Measurements from ENCODE around the gene OSTM1.

DNA sequence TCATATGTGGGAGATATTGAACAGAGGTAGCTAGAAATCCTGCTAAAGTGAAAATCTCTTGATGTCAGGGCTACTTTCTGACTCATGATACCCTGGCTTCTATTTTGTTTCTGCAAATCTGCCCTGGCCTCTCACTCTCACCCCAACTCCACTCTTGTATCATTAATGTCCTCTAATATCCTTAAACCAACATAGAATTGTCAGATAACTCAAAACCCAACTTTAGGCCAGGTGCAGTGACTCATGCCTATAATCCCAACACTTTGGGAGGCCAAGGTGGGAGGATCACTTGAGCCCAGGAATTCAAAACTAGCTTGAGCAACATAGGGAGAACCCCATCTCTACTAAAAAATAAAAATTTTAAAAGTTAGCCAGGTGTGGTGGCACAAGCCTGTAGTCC is 33.8 kb upstream of the OSTM1 start:
- TF ChIP-seq, protein P1, sequence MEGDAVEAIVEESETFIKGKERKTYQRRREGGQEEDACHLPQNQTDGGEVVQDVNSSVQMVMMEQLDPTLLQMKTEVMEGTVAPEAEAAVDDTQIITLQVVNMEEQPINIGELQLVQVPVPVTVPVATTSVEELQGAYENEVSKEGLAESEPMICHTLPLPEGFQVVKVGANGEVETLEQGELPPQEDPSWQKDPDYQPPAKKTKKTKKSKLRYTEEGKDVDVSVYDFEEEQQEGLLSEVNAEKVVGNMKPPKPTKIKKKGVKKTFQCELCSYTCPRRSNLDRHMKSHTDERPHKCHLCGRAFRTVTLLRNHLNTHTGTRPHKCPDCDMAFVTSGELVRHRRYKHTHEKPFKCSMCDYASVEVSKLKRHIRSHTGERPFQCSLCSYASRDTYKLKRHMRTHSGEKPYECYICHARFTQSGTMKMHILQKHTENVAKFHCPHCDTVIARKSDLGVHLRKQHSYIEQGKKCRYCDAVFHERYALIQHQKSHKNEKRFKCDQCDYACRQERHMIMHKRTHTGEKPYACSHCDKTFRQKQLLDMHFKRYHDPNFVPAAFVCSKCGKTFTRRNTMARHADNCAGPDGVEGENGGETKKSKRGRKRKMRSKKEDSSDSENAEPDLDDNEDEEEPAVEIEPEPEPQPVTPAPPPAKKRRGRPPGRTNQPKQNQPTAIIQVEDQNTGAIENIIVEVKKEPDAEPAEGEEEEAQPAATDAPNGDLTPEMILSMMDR (conservative IDR thresholded peaks at IDR 0.05; ENCODE audit: low read length), result no peak
- no peak for TF ChIP-seq EZH2phosphoT487 (IDR thresholded peaks at IDR 0.05; ENCODE audit: borderline replicate concordance, low read depth, low read length)
